Liver (tissue), 9 donors: ENCODE data around the gene PPP2R2C. TPM values are rescaled to one million over a fixed set of nuclear protein-coding genes. Genes with fewer than 3 reads are reported as not detected.

Experiments
- DNase-seq: peaks from one replicate; pipeline ENCODE4 v3.0.0-alpha.2; 2017; ENCODE audit warnings: low spot score
- H3K27ac ChIP-seq, 2 donors: one replicate each; pipeline ENCODE4 v1.7.0; 2013; ENCODE audit warnings: inconsistent platforms in 2 of 2, low read length in 2 of 2, control low read depth in 1 of 2, low read depth in 1 of 2, mild to moderate bottlenecking in 1 of 2
- H3K27me3 ChIP-seq, 4 donors: one replicate each; pipeline versions ENCODE4 v1.6.1 to v1.7.0; 2013; ENCODE audit warnings: low read length in 3 of 4, inconsistent platforms in 1 of 4, mild to moderate bottlenecking in 1 of 4, moderate library complexity in 1 of 4; ENCODE audit not compliant: control insufficient read depth in 4 of 4, insufficient read depth in 4 of 4
- H3K36me3 ChIP-seq, 4 donors: one replicate each; pipeline versions ENCODE4 v1.6.1 to v1.7.0; 2013; ENCODE audit warnings: low read length in 3 of 4, mild to moderate bottlenecking in 3 of 4, low read depth in 1 of 4, moderate library complexity in 1 of 4; ENCODE audit not compliant: control insufficient read depth in 4 of 4, insufficient read depth in 3 of 4
- H3K4me1 ChIP-seq, 4 donors: one replicate each; pipeline versions ENCODE4 v1.6.1 to v1.7.0; 2013; ENCODE audit warnings: low read length in 3 of 4, mild to moderate bottlenecking in 3 of 4, moderate library complexity in 1 of 4; ENCODE audit not compliant: control insufficient read depth in 4 of 4, insufficient read depth in 4 of 4
- H3K4me3 ChIP-seq, 3 donors: one replicate each; pipeline versions ENCODE4 v1.6.1 to v1.7.0; 2013; ENCODE audit warnings: low read length in 3 of 3, control low read depth in 1 of 3, low read depth in 1 of 3, mild to moderate bottlenecking in 1 of 3
- H3K9ac ChIP-seq, 2 donors: one replicate each; pipeline ENCODE4 v1.7.0; 2013; ENCODE audit warnings: low read length in 2 of 2, mild to moderate bottlenecking in 2 of 2, moderate library complexity in 2 of 2, control low read depth in 1 of 2, low read depth in 1 of 2
- H3K9me3 ChIP-seq, 4 donors: one replicate each; pipeline versions ENCODE4 v1.6.1 to v1.7.0; 2013; ENCODE audit warnings: low read length in 3 of 4; ENCODE audit not compliant: control insufficient read depth in 4 of 4
- EGR1 ChIP-seq, 2 donors: IDR thresholded peaks; 2 replicates each; pipeline ENCODE4 v1.6.1; 2016 to 2018; ENCODE audit warnings: antibody characterized with exemption in 2 of 2, low read depth in 2 of 2
- FOXA1 ChIP-seq: IDR thresholded peaks from 2 replicates; pipeline ENCODE4 v1.6.1; 2016; ENCODE audit warnings: antibody characterized with exemption
- FOXA2 ChIP-seq: IDR thresholded peaks from 2 replicates; pipeline ENCODE4 v1.6.1; 2016; ENCODE audit warnings: antibody characterized with exemption
- GABPA ChIP-seq, 2 donors: IDR thresholded peaks in 1 of 2; conservative IDR thresholded peaks in 1 of 2; 2 replicates each; pipeline ENCODE4 v1.6.1; 2016; ENCODE audit warnings: antibody characterized with exemption in 2 of 2, mild to moderate bottlenecking in 1 of 2, moderate library complexity in 1 of 2
- HNF4A ChIP-seq, 2 donors: conservative IDR thresholded peaks; 2 replicates each; pipeline ENCODE4 v1.6.1; 2016; ENCODE audit warnings: antibody characterized with exemption in 2 of 2, mild to moderate bottlenecking in 2 of 2
- HNF4G ChIP-seq: IDR thresholded peaks from 2 replicates; pipeline ENCODE4 v1.6.1; 2016; ENCODE audit warnings: antibody characterized with exemption
- JUND ChIP-seq, 2 donors: IDR thresholded peaks; 2 replicates each; pipeline ENCODE4 v1.6.1; 2016; ENCODE audit warnings: antibody characterized with exemption in 2 of 2
- NR2F2 ChIP-seq: IDR thresholded peaks from 2 replicates; pipeline ENCODE4 v1.6.1; 2016; ENCODE audit warnings: antibody characterized with exemption
- RAD21 ChIP-seq, 2 donors: IDR thresholded peaks; 2 replicates each; pipeline ENCODE4 v1.6.1; 2016; ENCODE audit warnings: antibody characterized with exemption in 2 of 2, mild to moderate bottlenecking in 2 of 2
- RXRA ChIP-seq, 2 donors: IDR thresholded peaks; 2 replicates each; pipeline ENCODE4 v1.6.1; 2017 to 2018; ENCODE audit warnings: antibody characterized with exemption in 2 of 2, mild to moderate bottlenecking in 1 of 2
- YY1 ChIP-seq: IDR thresholded peaks from 2 replicates; pipeline ENCODE4 v1.6.1; 2016; ENCODE audit warnings: antibody characterized with exemption, mild to moderate bottlenecking
- WGBS: extraction: QIAGEN DNeasy Blood & Tissue Kit; methylation state at CpG from one replicate; pipeline ENCODE4 v1.1.7; 2013; 5-methylcytosine and 5-hydroxymethylcytosine counted together
- polyA plus RNA-seq, 2 donors: library from polyadenylated mRNA; stranded (reverse) in 1 of 2; unstranded in 1 of 2; fragments of 200-250 nt in 1 of 2; fragments of >200 nt in 1 of 2; fragmentation: Nextera tagmentation in 1 of 2; extraction: Ambion mirVana in 1 of 2; gene quantifications; one replicate each; pipeline versions ENCODE4 v1.2.1 to v1.2.3, GENCODE V29; 2013 to 2015
- total RNA-seq, 2 donors: library from RNA; depleted of rRNA; stranded (reverse); fragments of >200 nt; gene quantifications; one replicate each; pipeline ENCODE4 v1.2.3, GENCODE V29; 2014
- TF ChIP-seq, protein P1 (sequence below): IDR thresholded peaks from 2 replicates; pipeline ENCODE4 v1.6.1; 2016; ENCODE audit warnings: antibody characterized with exemption
- TF ChIP-seq, protein P2 (sequence below): IDR thresholded peaks from 2 replicates; pipeline ENCODE4 v1.6.1; 2016; ENCODE audit warnings: antibody characterized with exemption
- TF ChIP-seq, protein P3 (sequence below): fragments of 150-350 bp; IDR thresholded peaks from 2 replicates; pipeline ENCODE4 v1.5.1; 2017; ENCODE audit warnings: improper control_type of control experiment, low read depth, low read length; ENCODE audit not compliant: missing input control
- TF ChIP-seq, protein P4 (sequence below): IDR thresholded peaks from 2 replicates; pipeline ENCODE4 v1.6.1; 2016; ENCODE audit warnings: antibody characterized with exemption
- TF ChIP-seq, protein P5 (sequence below): IDR thresholded peaks from 2 replicates; pipeline ENCODE4 v1.6.1; 2016; ENCODE audit warnings: antibody characterized with exemption, mild to moderate bottlenecking
- donor health status: healthy.
- donor health status: healthy.
- donor health status: healthy.
- donor health status: healthy.
- donor health status: healthy.

Gene PPP2R2C
- total and polyA plus RNA-seq, 4 donors, result under 0.01 to 0.01 TPM; not detected in 2

DNA sequence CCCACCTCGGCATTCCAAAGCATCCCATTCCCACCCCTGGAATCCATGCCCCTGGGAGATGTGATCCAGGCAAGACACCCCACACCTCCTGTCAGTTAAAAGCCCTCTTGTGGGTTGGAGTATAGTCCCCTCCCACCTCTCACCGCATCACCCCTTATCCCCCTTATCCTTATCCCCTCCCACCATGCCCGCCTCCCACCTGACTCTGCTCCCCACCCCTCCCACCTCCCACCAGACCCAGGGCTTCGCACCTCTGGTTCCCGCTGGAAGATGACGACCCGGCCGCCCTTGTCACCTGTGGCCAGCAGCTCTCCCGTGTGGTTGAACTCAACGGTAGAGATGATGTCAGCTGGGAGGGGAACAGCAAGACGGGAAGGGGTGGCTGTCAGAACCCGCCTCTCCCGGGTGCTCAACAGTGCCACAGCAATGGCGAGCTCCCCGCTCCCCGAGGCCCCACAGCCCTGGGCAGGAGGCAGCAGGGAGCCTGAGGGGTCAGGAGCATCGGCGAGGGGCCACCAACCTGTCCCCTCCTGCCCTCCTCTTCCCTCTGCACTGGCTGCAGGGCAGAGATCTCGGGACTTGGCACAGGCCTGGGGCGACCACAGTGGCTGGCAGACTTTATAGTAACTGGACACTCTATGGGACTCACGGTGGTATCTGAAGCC is 91.5 kb downstream of the PPP2R2C start:
- H3K9me3 ChIP-seq, result no peaks in the 10 kb centered on the region
- WGBS, result 51% methylated on average over 21 of the region's 21 CpGs
- DNase-seq, result no peak

DNA sequence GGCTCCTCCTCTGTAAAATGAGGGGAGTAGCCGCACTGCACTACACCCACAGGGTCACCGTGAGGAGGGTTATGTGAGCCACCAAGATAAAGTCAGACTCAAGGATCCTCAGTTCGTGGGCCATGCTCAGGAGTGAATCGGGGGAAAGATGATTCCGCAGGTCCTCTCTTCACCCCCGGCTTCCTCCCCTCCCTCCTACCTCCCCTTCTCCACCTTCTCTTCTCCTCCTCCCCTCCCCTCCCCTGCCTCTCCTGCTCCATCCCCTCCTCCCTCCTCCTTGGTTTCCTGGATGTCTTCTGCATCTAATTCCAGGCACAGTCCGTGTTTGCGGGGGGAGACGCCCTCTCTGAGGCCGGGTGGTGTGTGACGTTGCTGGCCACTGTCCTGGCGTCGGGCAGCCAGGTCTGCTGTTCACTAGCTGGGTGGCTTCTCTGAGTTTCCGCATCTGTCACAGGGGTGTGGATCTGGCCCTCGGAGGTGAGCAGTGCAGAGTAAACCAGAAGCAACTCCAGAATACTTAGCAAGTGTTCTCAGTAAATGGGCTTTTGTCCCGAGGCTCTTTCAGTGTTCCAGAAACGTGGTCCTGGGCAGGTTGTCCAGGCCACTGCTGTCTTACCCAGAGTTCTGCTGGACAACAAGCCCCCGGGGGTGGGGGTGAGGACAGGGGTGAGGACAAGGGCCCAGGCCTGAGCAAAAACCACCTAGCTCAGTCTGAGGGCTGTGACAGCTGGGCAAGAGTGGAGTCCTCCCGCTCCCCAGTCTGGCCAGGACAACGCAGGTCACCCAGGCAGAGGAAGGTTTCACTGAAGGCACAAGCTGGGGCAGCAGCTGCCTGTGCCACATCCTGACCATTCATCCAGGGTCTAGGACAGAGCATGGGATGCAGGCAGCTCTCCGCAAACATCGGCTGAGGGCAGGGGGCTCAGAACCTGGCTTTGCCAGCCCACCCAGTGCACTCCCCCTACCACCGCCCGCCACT is 92.4 kb downstream of the PPP2R2C start:
- H3K4me3 ChIP-seq, result no peak overlapping the region
- H3K9ac ChIP-seq, result no peak overlapping the region
- H3K27ac ChIP-seq, result no peak overlapping the region
- no peak for DNase-seq
- no peaks in the 10 kb centered on the region for H3K9me3 ChIP-seq
- 31% methylated on average over 24 of the region's 24 CpGs for whole genome bisulfite sequencing
- TF ChIP-seq HNF4G, result no peak
- no peak for TF ChIP-seq EGR1 (IDR thresholded peaks at IDR 0.05; ENCODE audit: low read depth in 2 of 2)
- TF ChIP-seq, protein P1, sequence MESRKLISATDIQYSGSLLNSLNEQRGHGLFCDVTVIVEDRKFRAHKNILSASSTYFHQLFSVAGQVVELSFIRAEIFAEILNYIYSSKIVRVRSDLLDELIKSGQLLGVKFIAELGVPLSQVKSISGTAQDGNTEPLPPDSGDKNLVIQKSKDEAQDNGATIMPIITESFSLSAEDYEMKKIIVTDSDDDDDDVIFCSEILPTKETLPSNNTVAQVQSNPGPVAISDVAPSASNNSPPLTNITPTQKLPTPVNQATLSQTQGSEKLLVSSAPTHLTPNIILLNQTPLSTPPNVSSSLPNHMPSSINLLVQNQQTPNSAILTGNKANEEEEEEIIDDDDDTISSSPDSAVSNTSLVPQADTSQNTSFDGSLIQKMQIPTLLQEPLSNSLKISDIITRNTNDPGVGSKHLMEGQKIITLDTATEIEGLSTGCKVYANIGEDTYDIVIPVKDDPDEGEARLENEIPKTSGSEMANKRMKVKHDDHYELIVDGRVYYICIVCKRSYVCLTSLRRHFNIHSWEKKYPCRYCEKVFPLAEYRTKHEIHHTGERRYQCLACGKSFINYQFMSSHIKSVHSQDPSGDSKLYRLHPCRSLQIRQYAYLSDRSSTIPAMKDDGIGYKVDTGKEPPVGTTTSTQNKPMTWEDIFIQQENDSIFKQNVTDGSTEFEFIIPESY, result no peak
- TF ChIP-seq FOXA2, result no peak
- no peak for TF ChIP-seq NR2F2
- H3K36me3 ChIP-seq, result no peaks in the 10 kb centered on the region
- H3K4me1 ChIP-seq, result no peaks in the 10 kb centered on the region
- H3K27me3 ChIP-seq, result peaks cover 0 to 3% (median 2%) of the 10 kb centered on the region in 4 donors

More for the DNA sequence above, 91.5 kb downstream of the PPP2R2C start:
- Histone ChIP-seq H3K36me3 (no peaks in the 10 kb centered on the region), H3K4me1 (no peaks in the 10 kb centered on the region), H3K27ac (no peak overlapping the region), H3K9ac (no peak overlapping the region), H3K27me3 (peaks cover 0 to 3% (median 2%) of the 10 kb centered on the region in 4 donors), H3K4me3 (no peak overlapping the region)
- TF ChIP-seq, protein P2, sequence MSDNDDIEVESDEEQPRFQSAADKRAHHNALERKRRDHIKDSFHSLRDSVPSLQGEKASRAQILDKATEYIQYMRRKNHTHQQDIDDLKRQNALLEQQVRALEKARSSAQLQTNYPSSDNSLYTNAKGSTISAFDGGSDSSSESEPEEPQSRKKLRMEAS, result no peak
- TF ChIP-seq FOXA1, result no peak
- no peak for TF ChIP-seq JUND (IDR thresholded peaks at IDR 0.05)
- no peak for TF ChIP-seq GABPA (IDR thresholded peaks at IDR 0.05 in 1 of 2, conservative IDR thresholded peaks at IDR 0.05 in 1 of 2)
- TF ChIP-seq HNF4A (conservative IDR thresholded peaks at IDR 0.05), result no peak
- no peak for TF ChIP-seq RXRA (IDR thresholded peaks at IDR 0.05)
- no peak for TF ChIP-seq YY1
- no peak for TF ChIP-seq EGR1 (IDR thresholded peaks at IDR 0.05; ENCODE audit: low read depth in 2 of 2)
- TF ChIP-seq HNF4G, result no peak
- TF ChIP-seq, protein P3, sequence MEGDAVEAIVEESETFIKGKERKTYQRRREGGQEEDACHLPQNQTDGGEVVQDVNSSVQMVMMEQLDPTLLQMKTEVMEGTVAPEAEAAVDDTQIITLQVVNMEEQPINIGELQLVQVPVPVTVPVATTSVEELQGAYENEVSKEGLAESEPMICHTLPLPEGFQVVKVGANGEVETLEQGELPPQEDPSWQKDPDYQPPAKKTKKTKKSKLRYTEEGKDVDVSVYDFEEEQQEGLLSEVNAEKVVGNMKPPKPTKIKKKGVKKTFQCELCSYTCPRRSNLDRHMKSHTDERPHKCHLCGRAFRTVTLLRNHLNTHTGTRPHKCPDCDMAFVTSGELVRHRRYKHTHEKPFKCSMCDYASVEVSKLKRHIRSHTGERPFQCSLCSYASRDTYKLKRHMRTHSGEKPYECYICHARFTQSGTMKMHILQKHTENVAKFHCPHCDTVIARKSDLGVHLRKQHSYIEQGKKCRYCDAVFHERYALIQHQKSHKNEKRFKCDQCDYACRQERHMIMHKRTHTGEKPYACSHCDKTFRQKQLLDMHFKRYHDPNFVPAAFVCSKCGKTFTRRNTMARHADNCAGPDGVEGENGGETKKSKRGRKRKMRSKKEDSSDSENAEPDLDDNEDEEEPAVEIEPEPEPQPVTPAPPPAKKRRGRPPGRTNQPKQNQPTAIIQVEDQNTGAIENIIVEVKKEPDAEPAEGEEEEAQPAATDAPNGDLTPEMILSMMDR, result no peak
- TF ChIP-seq RAD21 (IDR thresholded peaks at IDR 0.05), result no peak
- TF ChIP-seq, protein P4, sequence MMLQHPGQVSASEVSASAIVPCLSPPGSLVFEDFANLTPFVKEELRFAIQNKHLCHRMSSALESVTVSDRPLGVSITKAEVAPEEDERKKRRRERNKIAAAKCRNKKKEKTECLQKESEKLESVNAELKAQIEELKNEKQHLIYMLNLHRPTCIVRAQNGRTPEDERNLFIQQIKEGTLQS, result no peak
- TF ChIP-seq, protein P5, sequence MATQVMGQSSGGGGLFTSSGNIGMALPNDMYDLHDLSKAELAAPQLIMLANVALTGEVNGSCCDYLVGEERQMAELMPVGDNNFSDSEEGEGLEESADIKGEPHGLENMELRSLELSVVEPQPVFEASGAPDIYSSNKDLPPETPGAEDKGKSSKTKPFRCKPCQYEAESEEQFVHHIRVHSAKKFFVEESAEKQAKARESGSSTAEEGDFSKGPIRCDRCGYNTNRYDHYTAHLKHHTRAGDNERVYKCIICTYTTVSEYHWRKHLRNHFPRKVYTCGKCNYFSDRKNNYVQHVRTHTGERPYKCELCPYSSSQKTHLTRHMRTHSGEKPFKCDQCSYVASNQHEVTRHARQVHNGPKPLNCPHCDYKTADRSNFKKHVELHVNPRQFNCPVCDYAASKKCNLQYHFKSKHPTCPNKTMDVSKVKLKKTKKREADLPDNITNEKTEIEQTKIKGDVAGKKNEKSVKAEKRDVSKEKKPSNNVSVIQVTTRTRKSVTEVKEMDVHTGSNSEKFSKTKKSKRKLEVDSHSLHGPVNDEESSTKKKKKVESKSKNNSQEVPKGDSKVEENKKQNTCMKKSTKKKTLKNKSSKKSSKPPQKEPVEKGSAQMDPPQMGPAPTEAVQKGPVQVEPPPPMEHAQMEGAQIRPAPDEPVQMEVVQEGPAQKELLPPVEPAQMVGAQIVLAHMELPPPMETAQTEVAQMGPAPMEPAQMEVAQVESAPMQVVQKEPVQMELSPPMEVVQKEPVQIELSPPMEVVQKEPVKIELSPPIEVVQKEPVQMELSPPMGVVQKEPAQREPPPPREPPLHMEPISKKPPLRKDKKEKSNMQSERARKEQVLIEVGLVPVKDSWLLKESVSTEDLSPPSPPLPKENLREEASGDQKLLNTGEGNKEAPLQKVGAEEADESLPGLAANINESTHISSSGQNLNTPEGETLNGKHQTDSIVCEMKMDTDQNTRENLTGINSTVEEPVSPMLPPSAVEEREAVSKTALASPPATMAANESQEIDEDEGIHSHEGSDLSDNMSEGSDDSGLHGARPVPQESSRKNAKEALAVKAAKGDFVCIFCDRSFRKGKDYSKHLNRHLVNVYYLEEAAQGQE, result no peak
- no peak for TF ChIP-seq NR2F2
